ENCODE results near the gene NEMP1.

Gene NEMP1

DNA sequence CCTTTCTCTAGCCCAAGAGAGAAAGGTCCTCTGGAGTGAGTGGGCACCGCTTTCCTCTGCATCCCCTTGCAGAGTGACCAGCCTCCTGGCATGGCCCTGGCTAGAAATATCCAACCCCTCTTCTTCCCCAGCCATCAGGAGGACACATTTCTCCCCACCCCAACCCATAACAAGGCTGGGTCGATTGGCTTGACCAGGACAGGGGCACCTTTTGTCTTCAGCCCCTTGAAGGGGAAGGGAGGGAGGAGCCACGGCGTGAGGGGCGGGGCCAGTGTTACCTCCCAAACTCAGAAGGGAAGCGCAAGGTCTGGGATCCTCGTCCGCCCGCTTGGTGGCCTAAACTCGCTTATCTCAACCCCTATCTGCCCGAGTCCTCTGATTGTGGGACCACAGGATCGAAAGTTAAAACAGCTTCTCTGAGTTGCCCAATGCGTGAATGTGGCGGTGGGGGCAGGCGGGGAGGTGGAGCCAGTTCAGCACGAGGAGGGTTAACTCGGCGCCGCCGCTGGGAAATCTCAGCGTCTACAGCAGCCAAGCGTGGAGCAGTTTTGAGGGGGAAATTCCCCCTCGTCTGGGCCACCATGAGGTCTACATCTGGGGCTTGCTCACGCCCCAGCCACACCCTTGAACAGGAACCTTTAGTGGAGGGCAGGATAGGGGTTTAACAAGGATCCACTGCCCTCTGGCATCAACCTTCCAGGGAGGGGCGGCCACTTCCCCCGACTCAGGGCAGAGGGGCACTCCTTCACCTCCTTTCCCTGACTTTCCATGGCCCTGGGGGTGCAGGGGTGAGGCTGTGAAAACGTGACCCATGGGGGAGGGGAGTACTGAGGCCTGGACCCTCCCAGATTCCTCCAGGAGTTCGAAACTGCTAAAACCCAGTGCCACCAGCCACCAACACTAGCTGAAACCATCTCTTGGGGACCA, 31.8 kb upstream of the NEMP1 start:
- Histone ChIP-seq H3K36me3 (ENCODE audit: insufficient read depth) (no peaks in the 10 kb centered on the region), H3K27ac (peak overlapping the region; percentile 64), H3K4me3 (IDR thresholded peaks at IDR 0.05; ENCODE audit: insufficient read depth, low read depth, low read length) (peak overlapping the region; percentile 40), H3K79me2 (ENCODE audit: insufficient read depth, low read depth) (no peaks in the 10 kb centered on the region; the same call in 1 of the 2 replicates), H3K4me1 (ENCODE audit: low read depth, poor library complexity, severe bottlenecking) (peaks cover 19% of the 10 kb centered on the region), H3K9ac (peak overlapping the region; percentile 62), H2AFZ (ENCODE audit: low read depth) (peak overlapping the region; percentile 54), H3K27me3 (ENCODE audit: insufficient read depth, low read depth) (no peaks in the 10 kb centered on the region), H3K4me2 (peak overlapping the region; percentile 79), H4K20me1 (ENCODE audit: insufficient read depth) (no peaks in the 10 kb centered on the region)
- TF ChIP-seq, protein P1, sequence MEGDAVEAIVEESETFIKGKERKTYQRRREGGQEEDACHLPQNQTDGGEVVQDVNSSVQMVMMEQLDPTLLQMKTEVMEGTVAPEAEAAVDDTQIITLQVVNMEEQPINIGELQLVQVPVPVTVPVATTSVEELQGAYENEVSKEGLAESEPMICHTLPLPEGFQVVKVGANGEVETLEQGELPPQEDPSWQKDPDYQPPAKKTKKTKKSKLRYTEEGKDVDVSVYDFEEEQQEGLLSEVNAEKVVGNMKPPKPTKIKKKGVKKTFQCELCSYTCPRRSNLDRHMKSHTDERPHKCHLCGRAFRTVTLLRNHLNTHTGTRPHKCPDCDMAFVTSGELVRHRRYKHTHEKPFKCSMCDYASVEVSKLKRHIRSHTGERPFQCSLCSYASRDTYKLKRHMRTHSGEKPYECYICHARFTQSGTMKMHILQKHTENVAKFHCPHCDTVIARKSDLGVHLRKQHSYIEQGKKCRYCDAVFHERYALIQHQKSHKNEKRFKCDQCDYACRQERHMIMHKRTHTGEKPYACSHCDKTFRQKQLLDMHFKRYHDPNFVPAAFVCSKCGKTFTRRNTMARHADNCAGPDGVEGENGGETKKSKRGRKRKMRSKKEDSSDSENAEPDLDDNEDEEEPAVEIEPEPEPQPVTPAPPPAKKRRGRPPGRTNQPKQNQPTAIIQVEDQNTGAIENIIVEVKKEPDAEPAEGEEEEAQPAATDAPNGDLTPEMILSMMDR (conservative IDR thresholded peaks at IDR 0.05; ENCODE audit: low read depth, low read length) = no peak

DNA sequence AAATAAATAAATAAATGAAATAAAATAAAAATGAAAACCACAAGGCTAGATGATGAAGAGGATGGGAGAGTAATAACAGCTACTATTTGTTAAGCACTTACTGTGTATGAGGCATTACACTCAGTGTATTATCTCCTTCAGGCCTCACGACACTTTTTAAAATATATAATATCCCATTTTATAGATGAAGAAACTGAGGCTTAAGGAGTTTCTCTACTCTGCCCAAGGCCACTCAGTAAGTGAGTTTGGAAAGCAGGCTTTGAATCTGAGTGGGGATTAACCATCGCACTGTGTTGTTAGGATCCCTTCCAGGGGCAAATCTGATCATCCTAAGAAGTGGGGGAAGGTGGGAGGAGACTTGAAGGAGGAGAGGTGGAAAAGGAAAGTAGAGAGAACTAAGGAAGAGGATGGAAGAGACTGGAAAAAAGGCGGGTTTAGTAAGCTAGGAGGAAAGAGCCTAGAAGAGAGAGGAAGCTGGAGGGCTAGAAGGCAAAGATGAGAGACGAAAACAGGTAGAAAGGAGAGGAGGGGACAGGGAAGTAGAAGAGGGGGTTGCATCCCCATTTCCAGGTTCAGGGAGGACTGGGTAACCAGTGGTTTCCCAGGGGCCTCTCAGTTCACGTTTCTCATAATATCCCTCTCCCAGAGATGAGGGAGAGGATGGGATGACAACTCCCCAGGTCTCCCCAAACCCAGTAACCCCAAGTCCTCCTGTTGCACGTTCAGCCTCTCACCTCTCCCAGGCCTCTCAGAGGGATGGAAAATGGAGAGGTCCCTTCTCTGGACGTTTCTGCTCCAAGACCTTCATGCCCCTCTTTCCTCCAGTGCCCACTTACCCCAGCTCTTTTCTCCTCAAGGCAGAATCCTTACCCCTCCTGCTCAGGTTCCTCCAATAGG, 30.9 kb upstream of the NEMP1 start:
- Histone ChIP-seq H3K79me2 (ENCODE audit: insufficient read depth, low read depth) (no peaks in the 10 kb centered on the region; the same call in 1 of the 2 replicates), H4K20me1 (ENCODE audit: insufficient read depth) (no peaks in the 10 kb centered on the region)

DNA sequence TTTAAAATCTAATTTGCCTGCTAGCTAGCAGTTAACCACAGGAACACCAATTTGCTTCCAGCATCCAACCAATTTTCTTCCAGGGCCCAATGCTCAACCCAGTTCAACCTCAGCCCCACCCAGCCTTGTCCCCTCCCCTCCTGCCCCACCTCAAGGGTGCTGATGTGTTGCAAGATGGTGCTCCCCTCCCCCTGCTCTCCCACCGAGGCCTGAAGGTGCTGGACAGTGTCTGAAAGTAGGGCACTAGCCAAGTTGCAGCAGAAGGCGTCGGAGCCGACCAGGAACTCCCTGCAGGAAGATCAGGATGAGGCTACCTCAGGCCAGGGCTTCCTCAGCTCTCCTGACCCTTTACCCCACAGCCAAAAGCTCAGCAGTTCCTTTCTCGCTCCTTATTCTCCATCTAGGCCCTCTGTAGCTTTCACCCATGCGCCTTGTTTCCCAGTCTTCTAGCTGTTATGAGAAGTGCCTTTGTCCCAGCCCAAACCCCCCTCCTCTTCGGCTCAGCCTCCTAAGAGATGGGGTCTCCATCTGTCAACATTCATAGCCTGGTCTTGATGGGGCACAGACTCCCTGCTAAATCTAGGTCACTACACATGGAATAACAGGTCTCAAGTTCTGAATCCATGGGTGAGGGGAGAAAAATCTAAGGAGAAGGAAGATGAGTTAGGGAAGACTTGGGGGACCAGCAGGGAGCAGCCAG, 29.0 kb upstream of the NEMP1 start:
- Histone ChIP-seq H3K4me3 (IDR thresholded peaks at IDR 0.05; ENCODE audit: insufficient read depth, low read depth, low read length) (no peak overlapping the region), H3K27ac (no peak overlapping the region), H3K79me2 (ENCODE audit: insufficient read depth, low read depth) (no peaks in the 10 kb centered on the region; the same call in 1 of the 2 replicates), H4K20me1 (ENCODE audit: insufficient read depth) (no peaks in the 10 kb centered on the region), H3K36me3 (ENCODE audit: insufficient read depth) (no peaks in the 10 kb centered on the region), H3K27me3 (ENCODE audit: insufficient read depth, low read depth) (no peaks in the 10 kb centered on the region), H3K4me1 (ENCODE audit: low read depth, poor library complexity, severe bottlenecking) (peaks cover 14% of the 10 kb centered on the region), H2AFZ (ENCODE audit: low read depth) (no peak overlapping the region), H3K9ac (no peak overlapping the region), H3K4me2 (no peak overlapping the region)
- TF ChIP-seq, protein P1 (conservative IDR thresholded peaks at IDR 0.05; ENCODE audit: low read depth, low read length) = no peak

More for the DNA sequence above, 30.9 kb upstream of the NEMP1 start:
- TF ChIP-seq, protein P1 (conservative IDR thresholded peaks at IDR 0.05; ENCODE audit: low read depth, low read length) = no peak
- Histone ChIP-seq H2AFZ (ENCODE audit: low read depth) (no peak overlapping the region; the same call in 1 of the 2 replicates), H3K4me2 (peak overlapping the region; percentile 79), H3K4me1 (ENCODE audit: low read depth, poor library complexity, severe bottlenecking) (peaks cover 19% of the 10 kb centered on the region), H3K27ac (no peak overlapping the region), H3K9ac (no peak overlapping the region), H3K27me3 (ENCODE audit: insufficient read depth, low read depth) (no peaks in the 10 kb centered on the region), H3K36me3 (ENCODE audit: insufficient read depth) (no peaks in the 10 kb centered on the region), H3K4me3 (IDR thresholded peaks at IDR 0.05; ENCODE audit: insufficient read depth, low read depth, low read length) (no peak overlapping the region)

All from KMS-11 (cell line).